Measurements from ENCODE around the gene C3AR1. TPM values are rescaled to one million over a fixed set of nuclear protein-coding genes. Genes with fewer than 3 reads are reported as not detected.

C3AR1 gene
- total RNA-seq, 3 donors from 2014 or later = 6.6 to 46.2 (median 17.7) TPM

- H3K4me1 ChIP-seq = no peaks in the 10 kb centered on the region
- H3K27me3 ChIP-seq = peaks cover 3 to 35% of the 10 kb centered on the region in 2 donors
- H3K27ac ChIP-seq = no peak overlapping the region
- H3K4me3 ChIP-seq = no peak overlapping the region
- TF ChIP-seq POLR2AphosphoS5 (IDR thresholded peaks at IDR 0.05) (no peak), POLR2A (IDR thresholded peaks at IDR 0.05) (no peak)
- TF ChIP-seq, protein P1, sequence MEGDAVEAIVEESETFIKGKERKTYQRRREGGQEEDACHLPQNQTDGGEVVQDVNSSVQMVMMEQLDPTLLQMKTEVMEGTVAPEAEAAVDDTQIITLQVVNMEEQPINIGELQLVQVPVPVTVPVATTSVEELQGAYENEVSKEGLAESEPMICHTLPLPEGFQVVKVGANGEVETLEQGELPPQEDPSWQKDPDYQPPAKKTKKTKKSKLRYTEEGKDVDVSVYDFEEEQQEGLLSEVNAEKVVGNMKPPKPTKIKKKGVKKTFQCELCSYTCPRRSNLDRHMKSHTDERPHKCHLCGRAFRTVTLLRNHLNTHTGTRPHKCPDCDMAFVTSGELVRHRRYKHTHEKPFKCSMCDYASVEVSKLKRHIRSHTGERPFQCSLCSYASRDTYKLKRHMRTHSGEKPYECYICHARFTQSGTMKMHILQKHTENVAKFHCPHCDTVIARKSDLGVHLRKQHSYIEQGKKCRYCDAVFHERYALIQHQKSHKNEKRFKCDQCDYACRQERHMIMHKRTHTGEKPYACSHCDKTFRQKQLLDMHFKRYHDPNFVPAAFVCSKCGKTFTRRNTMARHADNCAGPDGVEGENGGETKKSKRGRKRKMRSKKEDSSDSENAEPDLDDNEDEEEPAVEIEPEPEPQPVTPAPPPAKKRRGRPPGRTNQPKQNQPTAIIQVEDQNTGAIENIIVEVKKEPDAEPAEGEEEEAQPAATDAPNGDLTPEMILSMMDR (IDR thresholded peaks at IDR 0.05) = no peak
- no peaks in the 10 kb centered on the region for H3K9me3 ChIP-seq
- intact Hi-C loops (cut with DNase I; ENCODE audit: low total_unique reads) = no loop called here
- H3K36me3 ChIP-seq = no peaks in the 10 kb centered on the region
- no peak for DNase-seq (ENCODE audit: low spot score in 2 of 2)
These were observed 51.3 kb downstream of the C3AR1 start for GRCh38 chr12:8014836-8015235.

DNA sequence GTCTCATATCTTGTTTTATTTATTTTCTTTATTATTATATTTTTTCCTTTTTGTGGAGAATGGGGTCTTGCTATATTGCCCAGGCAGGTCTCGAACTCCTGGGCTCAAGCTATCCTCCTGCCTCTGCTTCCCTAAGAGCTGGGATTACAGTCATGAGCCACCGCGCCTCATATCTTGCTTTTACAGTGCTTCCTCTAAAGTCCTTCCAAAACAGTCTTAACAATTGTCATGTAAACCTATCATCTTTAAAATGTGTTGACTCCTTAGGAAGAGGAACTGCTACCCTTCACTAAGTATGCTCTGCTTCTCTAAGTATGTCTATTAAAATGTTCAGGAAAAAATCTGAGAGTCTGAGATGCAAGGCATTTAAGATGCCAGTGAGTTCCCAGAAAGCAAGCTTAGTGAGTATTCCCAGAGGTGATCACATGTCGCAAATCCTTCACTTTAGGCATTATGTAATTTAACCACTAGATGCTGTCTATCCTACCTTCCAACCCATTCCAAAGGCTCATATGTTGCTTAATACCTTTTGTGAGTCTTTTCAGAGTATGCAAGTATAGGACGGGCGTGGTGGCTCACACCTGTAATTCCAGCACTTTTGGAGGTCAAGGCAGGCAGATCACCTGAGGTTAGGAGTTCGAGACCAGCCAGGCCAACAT, 53.4 kb downstream of the C3AR1 start:
- no peak overlapping the region for H3K27ac ChIP-seq
- H3K4me1 ChIP-seq = no peaks in the 10 kb centered on the region
- no peaks in the 10 kb centered on the region for H3K9me3 ChIP-seq
- H3K36me3 ChIP-seq = no peaks in the 10 kb centered on the region
- TF ChIP-seq POLR2A (IDR thresholded peaks at IDR 0.05) = no peak
- TF ChIP-seq, protein P1 (IDR thresholded peaks at IDR 0.05) = no peak
- DNase-seq (ENCODE audit: low spot score in 2 of 2) = no peak
- intact Hi-C loops (cut with DNase I; ENCODE audit: low total_unique reads) = no loop called here
- peaks cover 3 to 19% of the 10 kb centered on the region in 2 donors for H3K27me3 ChIP-seq
- H3K4me3 ChIP-seq = no peak overlapping the region

- Histone ChIP-seq H3K4me1 (no peaks in the 10 kb centered on the region), H3K27ac (no peak overlapping the region), H3K36me3 (no peaks in the 10 kb centered on the region), H3K9me3 (no peaks in the 10 kb centered on the region), H3K4me3 (no peak overlapping the region), H3K27me3 (peaks cover 0 to 18% of the 10 kb centered on the region in 2 donors)
- TF ChIP-seq POLR2A (IDR thresholded peaks at IDR 0.05) (no peak), POLR2AphosphoS5 (IDR thresholded peaks at IDR 0.05) (no peak)
- TF ChIP-seq, protein P1 (IDR thresholded peaks at IDR 0.05) = no peak
- DNase-seq (ENCODE audit: low spot score in 2 of 2) = no peak
- intact Hi-C loops (cut with DNase I; ENCODE audit: low total_unique reads) = no loop called here
These were observed 54.8 kb downstream of the C3AR1 start for GRCh38 chr12:8011331-8011730.

Other genes with a start within 250 kb of the C3AR1 start
- gene SLC2A14, start 193.4 kb downstream of the C3AR1 start, total RNA-seq = 1 to 10 TPM in 1 of 3 donors, not detected in 2; 2.7 TPM
- gene SLC2A3, start 130.2 kb downstream of the C3AR1 start, total RNA-seq = 10 to 100 TPM; 28.2 to 47.9 (median 45.8) TPM
- 10 to 100 TPM; 11.1 to 14.2 (median 13.4) TPM for gene FOXJ2, start 33.6 kb downstream of the C3AR1 start, total RNA-seq
- gene NECAP1, start 15.9 kb upstream of the C3AR1 start, total RNA-seq = 10 to 100 TPM; 29.5 to 47.0 (median 32.3) TPM
- 1 to 10 TPM; 2.5 to 3.9 (median 3.4) TPM for gene CLEC4A, start 57.3 kb upstream of the C3AR1 start, total RNA-seq
- not detected for gene ZNF705A, start 90.7 kb upstream of the C3AR1 start, total RNA-seq
- gene FAM90A1, start 161.3 kb upstream of the C3AR1 start, total RNA-seq = under 1 TPM in 1 of 3 donors, not detected in 2; 0.29 TPM

Measured in breast epithelium (tissue), 4 donors.